Cerebellar nuclear complex (tissue), 1 donor: ENCODE measurements around the gene KIRREL1.

Source experiments
- DNase-seq, 2 experiments: peaks; one replicate each; lab custom pipeline; 2025; lab: John Stamatoyannopoulos, UW

KIRREL1 gene

GRCh38 chr1:157993147-157993917, at the start of gene KIRREL1:
Gene KIRREL1 (plus strand): TSS chr1:157993645. CDS start chr1:157993677, 32 bp downstream.
- no peak for DNase-seq

- no peak for DNase-seq
Observed at GRCh38 chr1:157944663-157945280, 48.7 kb upstream of the KIRREL1 start.

GRCh38 chr1:157948312-157949073, 45.0 kb upstream of the KIRREL1 start:
- DNase-seq = no peak

- DNase-seq = no peak
Observed at GRCh38 chr1:157949074-157949354, 44.4 kb upstream of the KIRREL1 start.

GRCh38 chr1:157951230-157951629, 42.2 kb upstream of the KIRREL1 start:
- DNase-seq = no peak

GRCh38 chr1:157952601-157953000, 40.8 kb upstream of the KIRREL1 start:
- DNase-seq = no peak

- no peak for DNase-seq
Observed at GRCh38 chr1:157955221-157955620, 38.2 kb upstream of the KIRREL1 start.

GRCh38 chr1:157955857-157956256, 37.6 kb upstream of the KIRREL1 start:
- DNase-seq = no peak

GRCh38 chr1:157956732-157957131, 36.7 kb upstream of the KIRREL1 start:
- DNase-seq = no peak

GRCh38 chr1:157958263-157958662, 35.2 kb upstream of the KIRREL1 start:
- DNase-seq = no peak

- no peak for DNase-seq
Observed at GRCh38 chr1:157959750-157960149, 33.7 kb upstream of the KIRREL1 start.

- DNase-seq = no peak
Observed at GRCh38 chr1:157960773-157961172, 32.7 kb upstream of the KIRREL1 start.

GRCh38 chr1:157961805-157962762, 31.4 kb upstream of the KIRREL1 start:
- DNase-seq = no peak

- DNase-seq = no peak
Observed at GRCh38 chr1:157963713-157964112, 29.7 kb upstream of the KIRREL1 start.

GRCh38 chr1:157965584-157965983, 27.9 kb upstream of the KIRREL1 start:
- no peak for DNase-seq

- DNase-seq = no peak
Observed at GRCh38 chr1:157966031-157966537, 27.4 kb upstream of the KIRREL1 start.

- no peak for DNase-seq
Observed at GRCh38 chr1:157967205-157967604, 26.2 kb upstream of the KIRREL1 start.

- DNase-seq = no peak
Observed at GRCh38 chr1:157968508-157968907, 24.9 kb upstream of the KIRREL1 start.

- DNase-seq = no peak
Observed at GRCh38 chr1:157968946-157969345, 24.5 kb upstream of the KIRREL1 start.

GRCh38 chr1:157969697-157970485, 23.6 kb upstream of the KIRREL1 start:
- DNase-seq = no peak

GRCh38 chr1:157971769-157972168, 21.7 kb upstream of the KIRREL1 start:
- no peak for DNase-seq
